ENCODE measurements around the gene PDZK1IP1.

DNA sequence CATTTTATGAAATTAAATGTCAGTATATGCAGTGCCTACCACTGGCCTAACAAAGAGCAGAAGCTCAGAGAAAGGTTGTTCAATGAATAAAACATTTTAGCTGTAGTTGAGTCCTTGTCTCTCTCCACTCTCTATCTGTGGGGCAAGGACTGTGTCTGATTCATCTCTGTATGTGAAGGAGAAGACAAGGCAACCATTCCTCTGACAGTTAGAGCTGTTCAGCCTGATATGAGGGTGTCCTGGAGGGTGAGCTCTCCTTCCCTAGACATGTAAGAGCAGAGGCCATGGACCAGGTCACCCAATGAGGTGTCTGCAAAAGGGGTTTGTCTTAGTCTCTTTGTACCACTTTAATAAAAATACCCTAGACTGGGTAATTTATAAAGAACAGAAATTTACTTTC is 4.5 kb upstream of the PDZK1IP1 start:
- TF ChIP-seq GATA3 (IDR thresholded peaks at IDR 0.05; ENCODE audit: low read depth, low read length) (no peak), GATA2 (IDR thresholded peaks at IDR 0.05; ENCODE audit: low read depth, low read length) (no peak)
